ENCODE results near the gene RPS17. TPM values are rescaled to one million over a fixed set of nuclear protein-coding genes. Genes with fewer than 3 reads are reported as not detected.

Gene RPS17
- total RNA-seq, 1 experiment from 2014 or later: 2,241 TPM

GRCh38 chr15:82554351-82554750 lies 14.1 kb upstream of the RPS17 start (continued):
- TF ChIP-seq ZNF281 (CRISPR knock-in tag; IDR thresholded peaks at IDR 0.05) (no peak), MYBL2 (CRISPR knock-in tag; IDR thresholded peaks at IDR 0.05) (no peak), TCF7 (CRISPR knock-in tag; IDR thresholded peaks at IDR 0.05; ENCODE audit: low read depth) (no peak), RELA (CRISPR knock-in tag; IDR thresholded peaks at IDR 0.05; ENCODE audit: borderline replicate concordance) (no peak), NFE2L1 (CRISPR knock-in tag; IDR thresholded peaks at IDR 0.05) (no peak), ZBTB21 (CRISPR knock-in tag; IDR thresholded peaks at IDR 0.05; ENCODE audit: borderline replicate concordance) (no peak), GTF2I (CRISPR knock-in tag; conservative IDR thresholded peaks at IDR 0.05) (no peak), SMAD4 (CRISPR knock-in tag; IDR thresholded peaks at IDR 0.05) (no peak)

GRCh38 chr15:82553846-82554245 lies 13.6 kb upstream of the RPS17 start:
- ChIA-PET POLR2A (no interaction called here), CTCF (interaction anchor here (0.9 kb wide), 1 partner anchor 23 kb away, joined by 3 read pairs; no protein-coding TSS in a partner anchor)
- Mint-ChIP-seq H3K4me1 (peaks cover 12% of the 10 kb centered on the region), H3K27ac (no peak overlapping the region), H3K36me3 (no peaks in the 10 kb centered on the region), H3K9me3 (no peaks in the 10 kb centered on the region), H3K4me3 (no peak overlapping the region), H3K27me3 (ENCODE audit: low read depth) (peaks cover 25% of the 10 kb centered on the region)
- ATAC-seq (no peak), DNase-seq (ENCODE audit: low spot score) (no peak)
- TF ChIP-seq TEAD4 (CRISPR knock-in tag; IDR thresholded peaks at IDR 0.05): no peak
- no peak for TF ChIP-seq ZNF396 (CRISPR knock-in tag; IDR thresholded peaks at IDR 0.05; ENCODE audit: borderline replicate concordance)
- no peak for TF ChIP-seq CREB1 (CRISPR knock-in tag; IDR thresholded peaks at IDR 0.05)
- no peak for TF ChIP-seq TCF7 (CRISPR knock-in tag; IDR thresholded peaks at IDR 0.05; ENCODE audit: low read depth)
- TF ChIP-seq CDX4 (CRISPR knock-in tag; IDR thresholded peaks at IDR 0.05; ENCODE audit: borderline replicate concordance): no peak
- TF ChIP-seq NFYB (CRISPR knock-in tag; conservative IDR thresholded peaks at IDR 0.05; ENCODE audit: low read depth): no peak
- TF ChIP-seq MXD4 (CRISPR knock-in tag; IDR thresholded peaks at IDR 0.05; ENCODE audit: borderline replicate concordance): no peak
- no peak for TF ChIP-seq MAX (CRISPR knock-in tag; IDR thresholded peaks at IDR 0.05)
- TF ChIP-seq USF2 (CRISPR knock-in tag; IDR thresholded peaks at IDR 0.05): no peak
- TF ChIP-seq ATF6 (CRISPR knock-in tag; IDR thresholded peaks at IDR 0.05): no peak

- ATAC-seq (no peak), DNase-seq (ENCODE audit: low spot score) (no peak)
- ChIA-PET CTCF (no interaction called here), POLR2A (interaction anchor here (0.6 kb wide), 1 partner anchor 89 kb away, joined by 3 read pairs; no protein-coding TSS in a partner anchor)
- H3K27me3 Mint-ChIP-seq (ENCODE audit: low read depth): peaks cover 25% of the 10 kb centered on the region
- H3K36me3 Mint-ChIP-seq: no peaks in the 10 kb centered on the region
- H3K4me1 Mint-ChIP-seq: peaks cover 12% of the 10 kb centered on the region
- H3K4me3 Mint-ChIP-seq: no peak overlapping the region
- H3K9me3 Mint-ChIP-seq: no peaks in the 10 kb centered on the region
- H3K27ac Mint-ChIP-seq: no peak overlapping the region
- no peak for TF ChIP-seq NR1H2 (CRISPR knock-in tag; IDR thresholded peaks at IDR 0.05)
- no peak for TF ChIP-seq ZNF396 (CRISPR knock-in tag; IDR thresholded peaks at IDR 0.05; ENCODE audit: borderline replicate concordance)
- TF ChIP-seq ZMAT4 (CRISPR knock-in tag; IDR thresholded peaks at IDR 0.05): no peak
- no peak for TF ChIP-seq ATF1 (CRISPR knock-in tag; IDR thresholded peaks at IDR 0.05)
- TF ChIP-seq SMAD3 (CRISPR knock-in tag; IDR thresholded peaks at IDR 0.05; ENCODE audit: borderline replicate concordance): no peak
- no peak for TF ChIP-seq CREB1 (CRISPR knock-in tag; IDR thresholded peaks at IDR 0.05)
- no peak for TF ChIP-seq USF2 (CRISPR knock-in tag; IDR thresholded peaks at IDR 0.05)
- no peak for TF ChIP-seq ZNF121 (CRISPR knock-in tag; IDR thresholded peaks at IDR 0.05)
- TF ChIP-seq ZSCAN18 (CRISPR knock-in tag; IDR thresholded peaks at IDR 0.05): no peak
These were observed 12.6 kb upstream of the RPS17 start for GRCh38 chr15:82552861-82553260.

Measured in WTC11 (cell line).